ENCODE measurements around the gene NOX4.

Gene NOX4

GRCh38 chr11:89508544-89508943 is 17.4 kb upstream of the NOX4 start:
- Histone ChIP-seq H3F3A (ENCODE audit: insufficient read depth, low read length) (no peaks in the 10 kb centered on the region), H3K4me1 (ENCODE audit: insufficient read depth, low read length, severe bottlenecking) (no peaks in the 10 kb centered on the region), H3K9me2 (ENCODE audit: low read depth, low read length) (no peaks in the 10 kb centered on the region), H3K79me2 (ENCODE audit: insufficient read depth, low read length) (no peaks in the 10 kb centered on the region), H4K20me1 (ENCODE audit: insufficient read depth, low read length) (no peaks in the 10 kb centered on the region), H3K27ac (ENCODE audit: low read depth, low read length, poor library complexity, severe bottlenecking) (no peak overlapping the region), H3K9ac (ENCODE audit: low read length) (no peak overlapping the region), H3K36me3 (ENCODE audit: insufficient read depth, low read length) (no peaks in the 10 kb centered on the region), H3K4me3 (ENCODE audit: low read depth, low read length, poor library complexity, severe bottlenecking) (no peak overlapping the region), H3K4me2 (ENCODE audit: low read length) (no peak overlapping the region), H2AFZ (ENCODE audit: low read length) (no peak overlapping the region), H3K9me3 (ENCODE audit: low read length) (no peaks in the 10 kb centered on the region), H3K27me3 (ENCODE audit: insufficient read depth, low read length) (no peaks in the 10 kb centered on the region)
- TF ChIP-seq CTCF (IDR thresholded peaks at IDR 0.05; ENCODE audit: low read length) = no peak
- no peak for TF ChIP-seq EZH2 (IDR thresholded peaks at IDR 0.05; ENCODE audit: borderline replicate concordance, low read length)

- no peaks in the 10 kb centered on the region for H4K20me1 ChIP-seq (ENCODE audit: insufficient read depth, low read length)
- H3K9me3 ChIP-seq (ENCODE audit: low read length) = no peaks in the 10 kb centered on the region
- H3K27ac ChIP-seq (ENCODE audit: low read depth, low read length, poor library complexity, severe bottlenecking) = no peak overlapping the region
- H3K9ac ChIP-seq (ENCODE audit: low read length) = no peak overlapping the region
- H3K36me3 ChIP-seq (ENCODE audit: insufficient read depth, low read length) = no peaks in the 10 kb centered on the region
- TF ChIP-seq CTCF (IDR thresholded peaks at IDR 0.05; ENCODE audit: low read length) (no peak), EZH2 (IDR thresholded peaks at IDR 0.05; ENCODE audit: borderline replicate concordance, low read length) (no peak)
- H3K4me3 ChIP-seq (ENCODE audit: low read depth, low read length, poor library complexity, severe bottlenecking) = no peak overlapping the region
- H3K4me2 ChIP-seq (ENCODE audit: low read length) = no peak overlapping the region
- no peaks in the 10 kb centered on the region for H3K4me1 ChIP-seq (ENCODE audit: insufficient read depth, low read length, severe bottlenecking)
- H3K9me2 ChIP-seq (ENCODE audit: low read depth, low read length) = no peaks in the 10 kb centered on the region
- no peaks in the 10 kb centered on the region for H3F3A ChIP-seq (ENCODE audit: insufficient read depth, low read length)
- H2AFZ ChIP-seq (ENCODE audit: low read length) = no peak overlapping the region
- no peaks in the 10 kb centered on the region for H3K27me3 ChIP-seq (ENCODE audit: insufficient read depth, low read length)
- H3K79me2 ChIP-seq (ENCODE audit: insufficient read depth, low read length) = no peaks in the 10 kb centered on the region
Measured at GRCh38 chr11:89504270-89504669, 13.1 kb upstream of the NOX4 start.

- H3K27ac ChIP-seq (ENCODE audit: low read depth, low read length, poor library complexity, severe bottlenecking) = no peak overlapping the region
- H3K4me3 ChIP-seq (ENCODE audit: low read depth, low read length, poor library complexity, severe bottlenecking) = no peak overlapping the region
- no peaks in the 10 kb centered on the region for H4K20me1 ChIP-seq (ENCODE audit: insufficient read depth, low read length)
- H3K4me2 ChIP-seq (ENCODE audit: low read length) = no peak overlapping the region
- H3K36me3 ChIP-seq (ENCODE audit: insufficient read depth, low read length) = no peaks in the 10 kb centered on the region
- no peak overlapping the region for H3K9ac ChIP-seq (ENCODE audit: low read length)
- H3K27me3 ChIP-seq (ENCODE audit: insufficient read depth, low read length) = no peaks in the 10 kb centered on the region
- H2AFZ ChIP-seq (ENCODE audit: low read length) = no peak overlapping the region
- H3K9me3 ChIP-seq (ENCODE audit: low read length) = no peaks in the 10 kb centered on the region
- H3F3A ChIP-seq (ENCODE audit: insufficient read depth, low read length) = no peaks in the 10 kb centered on the region
- H3K79me2 ChIP-seq (ENCODE audit: insufficient read depth, low read length) = no peaks in the 10 kb centered on the region
- TF ChIP-seq EZH2 (IDR thresholded peaks at IDR 0.05; ENCODE audit: borderline replicate concordance, low read length) (no peak), CTCF (IDR thresholded peaks at IDR 0.05; ENCODE audit: low read length) (no peak)
- H3K4me1 ChIP-seq (ENCODE audit: insufficient read depth, low read length, severe bottlenecking) = no peaks in the 10 kb centered on the region
- no peaks in the 10 kb centered on the region for H3K9me2 ChIP-seq (ENCODE audit: low read depth, low read length)
Measured at GRCh38 chr11:89503422-89503821, 12.2 kb upstream of the NOX4 start.

All from OCI-LY1 (cell line).